NOMO-1 treated with DMSO at 0.1 percent for 48 hours (cell line): ENCODE results near the gene SPTB.

Experiments
- DNase-seq: peaks from one replicate; lab custom pipeline; 2025; ENCODE audit not compliant: unreplicated experiment; lab: John Stamatoyannopoulos, UW

Gene SPTB

DNA sequence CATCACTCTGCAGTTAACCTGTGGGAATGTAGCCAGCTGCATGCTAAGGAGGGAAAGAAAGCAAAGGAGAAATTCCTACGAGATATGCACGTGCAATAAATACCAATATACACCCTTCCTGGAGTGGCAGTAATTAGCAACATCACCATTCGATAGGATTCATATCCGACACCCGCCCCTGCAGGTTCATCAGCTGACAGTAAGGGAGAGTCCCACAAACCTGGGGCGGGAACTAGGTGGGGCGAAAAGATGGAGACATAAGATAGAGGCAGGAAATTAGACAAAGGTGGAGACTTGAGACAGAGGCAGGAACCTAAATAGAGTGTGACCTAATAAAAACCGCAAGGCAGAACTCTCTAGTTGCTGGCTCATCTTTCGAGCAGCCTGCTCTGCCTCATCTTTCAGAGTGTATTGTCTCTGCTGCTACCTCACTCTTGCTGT is 123.9 kb downstream of the SPTB start:
- peak; percentile 88 for DNase-seq

DNA sequence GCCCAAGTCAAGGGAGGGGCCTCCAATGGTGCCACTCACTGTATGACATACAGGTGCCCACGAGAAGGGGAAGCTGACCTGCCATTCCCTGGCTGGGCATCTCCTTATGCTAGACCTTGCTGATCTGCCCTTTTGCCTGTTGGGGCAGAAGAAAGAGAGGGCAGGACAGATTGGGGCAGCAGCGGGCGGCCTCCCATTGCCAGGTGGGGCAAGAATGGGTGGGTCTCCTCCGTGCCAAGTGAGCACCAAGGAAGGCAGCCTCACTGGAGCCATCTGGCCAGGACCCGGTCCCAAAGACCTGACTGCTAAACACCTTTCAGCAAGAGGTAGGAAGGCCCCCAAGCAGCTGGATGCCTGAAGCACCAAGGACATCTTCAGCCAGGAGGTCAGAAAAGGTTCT is 125.0 kb downstream of the SPTB start:
- no peak for DNase-seq

DNA sequence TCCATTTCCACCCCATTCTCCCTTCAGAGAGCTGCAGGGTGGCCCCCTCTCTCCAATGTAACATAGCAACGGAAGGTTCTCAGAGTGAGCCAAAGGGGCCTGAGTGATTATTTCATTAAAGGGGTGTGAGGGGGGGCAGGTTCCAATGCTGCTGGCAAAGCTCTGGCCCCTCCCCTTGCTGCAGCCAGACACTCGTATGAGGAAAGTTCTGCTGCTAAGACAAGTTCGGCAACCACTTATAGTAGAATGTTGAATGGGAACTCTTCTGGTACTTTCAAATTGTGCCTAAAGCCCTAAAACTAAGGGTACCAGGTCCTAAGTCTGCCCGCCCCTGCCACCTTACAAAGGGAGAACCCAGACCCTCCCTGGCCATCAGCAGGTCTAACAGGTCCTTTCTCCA is 125.7 kb downstream of the SPTB start:
- DNase-seq, result no peak

DNA sequence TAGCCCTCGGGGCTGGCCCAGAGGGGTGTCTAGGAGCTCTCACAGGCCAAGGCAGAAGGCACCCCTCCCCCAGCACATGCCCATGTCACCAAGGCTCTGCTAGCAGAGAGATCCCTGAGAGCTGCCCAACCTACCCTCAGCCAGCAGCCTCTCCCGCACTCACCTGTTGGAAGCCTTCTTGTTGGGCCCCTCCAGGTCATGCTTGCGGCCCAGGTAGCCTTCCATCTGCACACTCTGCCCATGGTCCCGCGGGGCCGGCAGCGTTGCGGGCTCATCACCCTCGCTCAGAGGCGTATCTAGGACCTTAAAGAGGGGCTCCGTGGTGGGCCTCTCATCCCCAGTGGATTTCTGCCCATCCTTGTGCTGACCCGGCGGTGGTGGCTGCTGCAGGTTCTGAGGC is 126.3 kb downstream of the SPTB start:
- DNase-seq, result no peak

DNA sequence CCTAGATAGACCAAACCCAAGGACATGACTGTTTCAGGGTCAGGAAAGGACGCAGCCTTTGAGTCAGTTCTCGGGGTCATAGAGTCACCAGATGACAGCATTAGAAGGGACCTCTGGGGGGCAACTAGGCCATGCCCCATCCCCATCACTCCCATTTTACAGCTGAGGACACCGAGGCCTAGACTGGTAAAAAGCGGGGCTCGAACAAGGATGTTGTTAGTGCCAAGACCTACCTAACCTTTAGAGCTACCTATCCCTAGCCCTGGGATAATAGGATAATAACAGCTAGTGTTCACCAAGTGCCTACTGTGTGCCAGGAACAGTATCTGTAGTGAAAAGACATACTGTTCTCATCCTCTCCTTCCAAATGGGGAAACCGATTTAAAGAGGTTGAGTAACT is 126.8 kb downstream of the SPTB start:
- DNase-seq, result no peak

DNA sequence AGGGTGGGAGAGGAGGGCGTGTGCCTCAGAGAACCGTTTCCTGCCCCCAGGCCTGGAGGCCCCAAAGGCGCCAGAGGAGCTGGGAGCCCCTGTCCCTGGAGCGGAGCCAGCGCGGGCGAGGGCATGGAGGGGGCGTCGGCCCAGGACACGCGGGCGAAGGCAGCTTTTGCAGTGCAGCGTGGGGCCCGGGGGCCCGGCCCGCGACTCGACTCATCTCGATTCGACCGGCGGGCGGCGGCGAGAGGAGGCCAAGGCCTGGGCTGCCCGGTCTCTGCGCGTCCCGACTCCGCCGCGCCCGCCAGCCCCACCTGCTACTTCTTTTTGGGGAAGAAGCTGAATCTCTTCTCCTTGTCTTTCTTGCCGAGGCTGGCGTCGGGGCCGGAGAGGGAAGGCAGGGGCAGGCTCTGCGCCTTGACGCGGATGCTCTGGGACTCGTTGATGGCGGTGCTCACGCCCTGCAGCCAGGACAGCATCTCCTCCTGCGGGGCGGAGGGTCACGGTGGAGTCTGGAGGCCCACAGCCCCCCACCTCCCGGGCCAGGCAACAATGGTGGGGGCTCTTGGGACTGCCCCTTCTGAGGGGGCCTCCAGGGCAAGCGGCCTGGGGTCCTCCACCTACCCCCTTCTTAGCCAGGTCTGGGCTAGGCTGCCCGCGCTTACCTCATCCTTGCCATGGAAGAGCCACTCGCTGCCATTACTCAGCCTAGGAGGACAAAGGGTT is 130.6 kb downstream of the SPTB start:
- DNase-seq, result no peak

DNA sequence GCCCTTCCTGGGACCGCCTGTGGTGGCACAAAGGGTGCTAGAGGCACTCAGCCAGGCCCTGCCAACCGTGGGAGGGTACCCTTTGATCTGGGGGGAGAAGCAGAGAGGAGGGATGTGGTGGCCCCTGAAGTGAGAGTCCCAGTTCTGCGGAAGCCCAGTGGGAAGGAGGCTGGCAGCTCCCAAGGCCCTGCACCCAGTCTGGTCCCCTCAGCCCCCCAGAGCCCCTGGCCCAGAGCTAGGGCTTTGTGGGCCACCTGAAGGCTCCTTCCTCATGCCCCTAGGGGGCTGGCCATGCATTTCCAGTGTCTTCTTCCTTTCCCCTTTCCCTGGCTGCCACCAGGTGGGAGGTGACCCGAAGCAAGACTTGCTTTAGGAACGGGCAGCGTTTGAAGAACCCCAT is 131.2 kb downstream of the SPTB start:
- DNase-seq, result no peak

- no peak for DNase-seq
Measured at GRCh38 chr14:64747327-64747726, 132.4 kb downstream of the SPTB start.

- DNase-seq, result no peak
Measured at GRCh38 chr14:64746298-64747250, 133.1 kb downstream of the SPTB start.

DNA sequence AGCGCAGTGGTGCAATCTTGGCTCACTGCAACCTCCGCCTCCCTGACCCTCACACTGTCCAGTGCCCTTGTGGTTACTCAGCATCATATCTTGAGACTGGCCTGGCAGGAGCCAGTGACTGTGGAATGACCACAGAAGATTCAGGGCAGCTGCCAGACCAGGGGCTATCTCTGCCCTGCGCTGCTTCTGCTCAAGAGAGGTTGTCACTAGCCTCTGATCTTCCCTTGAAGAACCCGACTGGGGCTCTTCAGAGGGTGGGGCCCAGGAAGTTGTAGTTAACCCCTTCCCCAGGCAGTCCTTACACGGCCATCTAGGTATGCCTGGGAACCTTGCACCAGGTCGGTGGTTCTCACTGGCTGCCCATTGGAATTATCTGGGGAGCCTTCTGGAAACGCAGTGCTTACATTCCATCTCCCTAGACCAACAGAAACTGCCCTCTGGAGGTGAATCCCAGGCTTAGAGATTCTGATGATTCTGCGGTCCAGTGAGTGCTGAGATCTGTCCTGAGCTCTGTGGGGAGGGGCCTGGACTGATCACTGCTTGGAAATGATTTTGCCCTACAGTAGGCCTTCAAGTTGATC is 134.1 kb downstream of the SPTB start:
- DNase-seq, result no peak

- no peak for DNase-seq
Measured at GRCh38 chr14:64743061-64743460, 136.6 kb downstream of the SPTB start.

GRCh38 chr14:64741961-64742360 is 137.7 kb downstream of the SPTB start:
- no peak for DNase-seq

DNA sequence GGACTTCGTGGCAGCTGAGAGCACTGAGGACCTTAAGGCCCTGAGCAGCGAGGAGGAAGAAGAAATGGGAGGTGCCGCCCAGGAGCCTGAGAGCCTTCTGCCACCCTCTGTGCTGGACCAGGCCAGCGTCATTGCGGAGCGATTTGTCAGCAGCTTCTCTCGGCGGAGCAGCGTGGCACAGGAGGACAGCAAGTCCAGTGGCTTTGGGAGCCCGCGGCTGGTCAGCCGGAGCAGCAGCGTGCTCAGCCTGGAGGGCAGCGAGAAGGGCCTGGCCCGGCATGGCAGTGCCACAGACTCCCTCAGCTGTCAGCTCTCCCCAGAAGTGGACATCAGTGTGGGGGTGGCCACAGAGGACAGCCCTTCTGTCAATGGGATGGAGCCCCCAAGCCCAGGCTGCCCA is 138.5 kb downstream of the SPTB start:
- no peak for DNase-seq

GRCh38 chr14:64738281-64738804 is 141.4 kb downstream of the SPTB start:
- DNase-seq, result no peak

- DNase-seq, result no peak
Measured at GRCh38 chr14:64737391-64738280, 142.1 kb downstream of the SPTB start.

GRCh38 chr14:64736271-64737169 is 143.2 kb downstream of the SPTB start:
- DNase-seq, result no peak

- no peak for DNase-seq
Measured at GRCh38 chr14:64734990-64735389, 144.7 kb downstream of the SPTB start.

DNA sequence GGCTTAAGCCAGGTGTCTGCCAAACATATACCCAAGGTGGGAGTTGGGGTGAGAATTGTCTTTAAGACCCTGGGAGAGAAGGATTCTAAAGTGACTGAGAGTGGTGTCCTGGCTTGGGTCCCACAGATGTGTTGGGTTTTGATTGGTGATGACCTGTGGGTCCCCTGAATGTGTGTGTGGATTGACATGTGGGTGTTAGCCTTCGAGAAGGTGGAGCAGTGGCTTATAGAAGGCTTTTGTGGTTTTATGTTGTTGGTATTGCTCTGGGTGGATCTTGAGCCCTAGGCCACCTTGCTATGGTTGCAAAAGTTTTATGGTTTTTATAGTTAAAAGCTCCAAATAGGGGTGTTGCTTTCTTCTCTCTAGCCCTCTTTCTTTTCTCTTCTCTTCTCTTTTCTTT is 145.8 kb downstream of the SPTB start:
- DNase-seq, result no peak

DNA sequence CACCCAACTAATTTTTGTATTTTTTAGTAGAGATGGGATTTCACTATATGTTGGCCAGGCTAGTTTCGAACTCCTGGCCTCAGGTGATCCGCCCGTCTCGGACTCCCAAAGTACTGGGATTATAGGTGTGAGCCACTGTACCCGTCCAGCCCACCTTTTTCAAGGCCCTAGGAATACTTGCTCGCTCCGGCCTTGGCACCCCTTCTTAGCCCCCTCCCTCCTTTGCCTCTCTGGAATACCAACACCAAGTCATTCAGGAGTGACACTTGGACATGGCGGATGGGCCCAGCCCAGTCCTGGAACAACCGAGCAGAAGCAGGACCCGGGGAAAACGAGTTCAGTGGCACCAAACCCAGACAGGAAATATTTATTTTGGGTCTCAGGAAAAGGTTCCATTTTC is 146.4 kb downstream of the SPTB start:
- no peak for DNase-seq
